A549 (cell line): Measurements from ENCODE around the gene ERN1.

Experiments used
- CHD4 ChIP-seq: fragments of 200-600 bp; sonication (generic); IDR thresholded peaks from 2 replicates; pipeline ENCODE4 v1.6.1; 2016; ENCODE audit warnings: antibody characterized with exemption, mild to moderate bottlenecking, borderline replicate concordance
- CTCF ChIP-seq: fragments of >200 bp; sonication (Bioruptor Twin); formaldehyde crosslinking; IDR thresholded peaks from 3 replicates; pipeline ENCODE4 v1.5.1; 2016
- E2F6 ChIP-seq: IDR thresholded peaks from 2 replicates; pipeline ENCODE4 v1.6.1; 2012; ENCODE audit warnings: low read depth, borderline replicate concordance
- JUN ChIP-seq, 2 experiments: fragments of >200 bp; sonication (Bioruptor Twin); formaldehyde crosslinking; IDR thresholded peaks; 2 replicates in 1 of 2; 3 replicates in 1 of 2; pipeline ENCODE4 v1.6.1; 2016 to 2017
- MAX ChIP-seq: IDR thresholded peaks from 2 replicates; pipeline ENCODE4 v1.6.1; 2012
- POLR2A ChIP-seq: IDR thresholded peaks from 2 replicates; pipeline ENCODE4 v1.6.1; 2012; ENCODE audit warnings: mild to moderate bottlenecking, low read length

- TF ChIP-seq CTCF (no peak), CHD4 (no peak), POLR2A (no peak), E2F6 (no peak), MAX (no peak), JUN (IDR thresholded peaks at IDR 0.05) (no peak)
Observed at GRCh38 chr17:64173646-64174045, 43.7 kb upstream of the ERN1 start.
